Measurements from ENCODE around the gene TRAPPC10. TPM values are rescaled to one million over a fixed set of nuclear protein-coding genes. Genes with fewer than 3 reads are reported as not detected.
A peak's percentile ranks its signal among the peaks of the same experiment; 100 is the strongest.

The TRAPPC10 gene
- total and polyA plus RNA-seq, 9 of the 15 experiments (the other 6 are each of a cell fraction or from before 2014, with no cell fraction given) = 1.1 to 33.8 (median 24.3) TPM

DNA sequence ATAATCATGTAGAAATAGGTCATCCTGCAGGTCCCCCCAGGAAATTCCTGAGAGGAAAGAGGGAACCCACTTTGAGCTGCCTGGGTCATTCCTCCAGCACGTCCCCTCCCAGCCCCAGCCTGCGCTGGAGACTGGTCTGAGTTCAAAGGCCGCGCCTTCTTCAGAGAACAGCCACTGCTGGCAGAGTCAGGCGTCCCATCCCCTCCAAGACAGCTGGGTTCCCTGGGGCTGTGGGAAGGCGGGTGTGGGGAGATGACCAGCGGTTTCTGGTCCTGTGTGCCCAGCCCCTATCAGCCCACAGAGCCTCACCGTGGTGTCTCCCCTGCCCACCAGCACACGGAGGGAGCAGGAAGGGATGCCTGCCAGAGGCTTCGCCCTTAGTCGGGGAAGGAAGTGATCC lies 18.0 kb upstream of the TRAPPC10 start:
- H3K27ac ChIP-seq (ENCODE audit: extremely low read depth, low read depth, low read length) = no peak overlapping the region
- 25% methylated on average over 11 of the region's 11 CpGs for WGBS (ENCODE audit: insufficient coverage, low coverage, missing lambda C conversion rate)
- ChIA-PET CTCF (ENCODE audit: low intra/inter-chr PET ratio) (no interaction called here), POLR2A (no interaction called here)
- H3K9me1 ChIP-seq (ENCODE audit: control insufficient read depth, insufficient read depth, low read length) = no peaks in the 10 kb centered on the region
- H3K79me2 ChIP-seq (ENCODE audit: control insufficient read depth, insufficient read depth, low read length) = no peaks in the 10 kb centered on the region
- peak; percentile 64 for ATAC-seq
- BruUV-seq (replicated peaks) = no TSS peak
- no peak overlapping the region for H2AFZ ChIP-seq (ENCODE audit: low read depth, low read length)
- H3K4me2 ChIP-seq (ENCODE audit: insufficient read depth, low read length) = no peak overlapping the region
- H3K4me1 ChIP-seq (replicated peaks in 1 of 2; ENCODE audit: control insufficient read depth in 2 of 2, insufficient read depth in 2 of 2, low read length in 2 of 2) = peaks cover 0 to 25% of the 10 kb centered on the region in 2 experiments; a peak in 2 of 5 replicates
- no peak overlapping the region for H3K4me3 ChIP-seq
- no peaks in the 10 kb centered on the region for H4K20me1 ChIP-seq (replicated peaks; ENCODE audit: control insufficient read depth, insufficient read depth, low read length)
- peaks cover 30 to 52% of the 10 kb centered on the region in 2 experiments for H3K27me3 ChIP-seq (ENCODE audit: control insufficient read depth in 2 of 2, insufficient read depth in 2 of 2, low read length in 2 of 2)
- in situ Hi-C loops (cut with MboI) = no loop called here
- no peak for DNase-seq (ENCODE audit: extremely low read depth in 1 of 4, low spot score in 3 of 4)
- H3K36me3 ChIP-seq (ENCODE audit: control insufficient read depth, insufficient read depth, low read length) = no peaks in the 10 kb centered on the region
- H3K9me3 ChIP-seq (replicated peaks; ENCODE audit: control insufficient read depth, insufficient read depth, low read depth, low read length) = no peaks in the 10 kb centered on the region; the same call in 1 of the 2 replicates
- H3K9ac ChIP-seq (ENCODE audit: insufficient read depth in 1 of 2, low read depth in 2 of 2, low read length in 2 of 2) = no peak overlapping the region
- intact Hi-C loops (cut with micrococcal nuclease) = no loop called here
- no peak for FAIRE-seq
- TF ChIP-seq, protein P1, sequence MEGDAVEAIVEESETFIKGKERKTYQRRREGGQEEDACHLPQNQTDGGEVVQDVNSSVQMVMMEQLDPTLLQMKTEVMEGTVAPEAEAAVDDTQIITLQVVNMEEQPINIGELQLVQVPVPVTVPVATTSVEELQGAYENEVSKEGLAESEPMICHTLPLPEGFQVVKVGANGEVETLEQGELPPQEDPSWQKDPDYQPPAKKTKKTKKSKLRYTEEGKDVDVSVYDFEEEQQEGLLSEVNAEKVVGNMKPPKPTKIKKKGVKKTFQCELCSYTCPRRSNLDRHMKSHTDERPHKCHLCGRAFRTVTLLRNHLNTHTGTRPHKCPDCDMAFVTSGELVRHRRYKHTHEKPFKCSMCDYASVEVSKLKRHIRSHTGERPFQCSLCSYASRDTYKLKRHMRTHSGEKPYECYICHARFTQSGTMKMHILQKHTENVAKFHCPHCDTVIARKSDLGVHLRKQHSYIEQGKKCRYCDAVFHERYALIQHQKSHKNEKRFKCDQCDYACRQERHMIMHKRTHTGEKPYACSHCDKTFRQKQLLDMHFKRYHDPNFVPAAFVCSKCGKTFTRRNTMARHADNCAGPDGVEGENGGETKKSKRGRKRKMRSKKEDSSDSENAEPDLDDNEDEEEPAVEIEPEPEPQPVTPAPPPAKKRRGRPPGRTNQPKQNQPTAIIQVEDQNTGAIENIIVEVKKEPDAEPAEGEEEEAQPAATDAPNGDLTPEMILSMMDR (IDR thresholded peaks at IDR 0.05 in 2 of 3, conservative IDR thresholded peaks at IDR 0.05 in 1 of 3; ENCODE audit: insufficient read depth in 2 of 3, low read depth in 1 of 3, low read length in 3 of 3) = no peak
- no peak for TF ChIP-seq HMG20A (CRISPR knock-in tag; conservative IDR thresholded peaks at IDR 0.05)
- TF ChIP-seq ZNF785 (CRISPR knock-in tag; IDR thresholded peaks at IDR 0.05) = no peak
- no peak for TF ChIP-seq ZNF24 (IDR thresholded peaks at IDR 0.05)
- TF ChIP-seq ZNF311 (CRISPR knock-in tag; IDR thresholded peaks at IDR 0.05) = no peak
- TF ChIP-seq ZNF644 (tag; IDR thresholded peaks at IDR 0.05; ENCODE audit: low read depth) = no peak
- no peak for TF ChIP-seq XRCC3 (IDR thresholded peaks at IDR 0.05)
- no peak for TF ChIP-seq BRCA1 (IDR thresholded peaks at IDR 0.05)
- TF ChIP-seq BRCA1 (CRISPR knock-in tag; IDR thresholded peaks at IDR 0.05) = no peak
- TF ChIP-seq HNRNPL (IDR thresholded peaks at IDR 0.05; ENCODE audit: low read depth, low read length) = no peak
- no peak for TF ChIP-seq U2AF1 (optimal IDR thresholded peaks at IDR 0.05; ENCODE audit: low read depth, low read length)
- no peak for TF ChIP-seq CBX3 (IDR thresholded peaks at IDR 0.05; ENCODE audit: borderline replicate concordance in 1 of 2, low read length in 2 of 2)
- no peak for TF ChIP-seq NCOA4 (IDR thresholded peaks at IDR 0.05; ENCODE audit: partially characterized antibody)

Data from K562 (cell line).